Activated CD4-positive, alpha-beta T cell treated with anti-CD3 and anti-CD28 coated beads for 48 hours (primary cell): ENCODE measurements around the gene CBFB.

Source experiments
- DNase-seq: peaks from one replicate; pipeline ENCODE4 v3.0.0-alpha.2; 2020

Gene CBFB

DNA sequence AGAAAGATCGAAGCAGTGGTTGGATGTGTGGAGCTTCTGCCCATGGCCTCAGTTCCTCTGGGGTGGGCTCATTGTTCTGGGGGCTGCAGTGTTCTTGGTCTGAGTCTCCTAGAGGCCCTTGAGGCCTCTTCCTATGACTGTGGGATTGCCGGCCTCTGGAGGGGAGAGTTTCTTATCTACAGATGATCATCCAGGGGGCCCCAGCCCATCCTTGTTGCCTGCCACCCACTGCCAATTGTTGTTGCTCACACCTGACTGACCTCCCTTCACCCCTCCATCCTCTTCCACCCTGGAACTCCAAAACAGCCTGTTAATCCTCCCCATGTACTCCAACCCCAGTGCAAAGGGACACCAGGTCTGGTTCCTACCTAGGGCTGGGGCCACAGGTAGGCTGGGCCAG is 116.0 kb downstream of the CBFB start:
- no peak for DNase-seq

- DNase-seq = no peak
These were observed 116.8 kb downstream of the CBFB start for GRCh38 chr16:67145746-67146145.

- DNase-seq = no peak
These were observed 117.8 kb downstream of the CBFB start for GRCh38 chr16:67146523-67147357.

- no peak for DNase-seq
These were observed 118.6 kb downstream of the CBFB start for GRCh38 chr16:67147437-67148140.

- no peak for DNase-seq
These were observed 119.3 kb downstream of the CBFB start for GRCh38 chr16:67148221-67148620.

DNA sequence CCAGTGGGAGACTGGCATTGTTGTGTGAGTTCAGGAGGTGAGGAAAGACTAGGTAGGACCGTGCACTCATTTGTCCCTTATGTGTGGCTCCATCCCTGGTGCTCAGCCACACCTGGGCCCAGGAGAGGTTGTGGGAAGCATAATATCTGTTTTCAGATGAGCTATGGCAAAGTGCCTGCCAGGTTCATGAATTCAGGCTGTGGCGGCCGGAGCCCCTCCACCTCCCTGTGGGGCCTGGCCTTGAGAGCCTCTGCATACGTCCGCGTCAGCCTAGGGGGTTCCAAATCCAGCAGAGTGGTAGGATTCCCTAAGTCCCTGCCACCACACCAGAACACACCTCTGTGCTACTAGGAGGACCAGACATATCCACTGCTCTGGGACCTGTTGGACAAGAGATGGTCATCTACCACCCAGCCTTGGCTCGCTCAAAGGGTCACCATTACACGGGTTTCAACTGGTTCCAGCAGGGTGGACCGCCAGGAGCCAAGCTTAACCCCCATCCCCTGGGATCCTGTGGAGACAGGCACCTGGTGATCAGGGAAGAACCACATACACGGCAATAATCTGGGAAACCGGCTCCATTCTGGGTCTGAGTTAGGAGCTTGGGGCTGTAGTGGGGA is 119.8 kb downstream of the CBFB start:
- DNase-seq = no peak

GRCh38 chr16:67149276-67150046 is 120.5 kb downstream of the CBFB start:
- DNase-seq = no peak

DNA sequence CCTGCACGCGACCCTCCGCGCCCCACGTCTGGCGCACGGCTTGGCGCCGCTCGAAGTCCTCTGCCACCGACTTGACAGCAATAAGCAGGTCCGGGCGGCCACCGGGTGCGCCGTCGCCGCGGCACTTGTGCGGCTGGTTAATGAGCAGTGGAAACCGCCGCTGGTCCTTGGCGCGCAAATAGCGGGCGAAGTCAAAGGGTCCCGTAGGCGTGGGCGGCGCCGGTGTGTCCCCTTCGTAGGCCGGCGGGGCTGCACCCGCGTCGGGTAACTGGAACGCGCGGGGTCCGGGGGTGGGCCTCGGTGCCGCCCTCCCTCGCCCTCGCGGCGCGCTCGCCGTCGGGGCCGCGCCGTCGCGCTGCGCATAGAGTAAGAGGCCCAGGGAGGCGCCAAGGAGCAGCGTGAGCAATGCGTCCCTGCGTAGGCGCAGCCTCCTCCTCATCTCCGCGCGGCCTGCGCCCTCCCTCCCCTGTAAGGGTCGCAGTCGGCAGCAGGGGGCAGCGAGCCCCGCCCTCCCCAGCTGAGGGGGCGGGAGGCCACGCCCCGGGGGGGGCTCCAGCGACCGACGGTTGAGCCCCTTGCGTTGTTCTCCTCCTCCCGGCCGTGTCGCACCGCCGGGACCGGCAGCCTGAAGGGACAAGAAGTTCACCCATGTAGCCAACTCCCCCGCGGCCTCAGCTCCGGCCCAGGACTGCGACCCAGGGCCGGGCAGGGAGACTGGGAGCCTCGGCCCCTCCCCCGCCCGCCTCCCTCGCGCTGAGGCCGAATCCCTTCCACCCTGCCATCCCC is 121.3 kb downstream of the CBFB start:
- peak; percentile 64 for DNase-seq
